Measurements from ENCODE around the gene ARHGAP44. TPM values are rescaled to one million over a fixed set of nuclear protein-coding genes. Genes with fewer than 3 reads are reported as not detected.

Gene ARHGAP44
- total and polyA plus RNA-seq, 2 experiments from 2014 or later = 5.8 to 16.4 TPM

DNA sequence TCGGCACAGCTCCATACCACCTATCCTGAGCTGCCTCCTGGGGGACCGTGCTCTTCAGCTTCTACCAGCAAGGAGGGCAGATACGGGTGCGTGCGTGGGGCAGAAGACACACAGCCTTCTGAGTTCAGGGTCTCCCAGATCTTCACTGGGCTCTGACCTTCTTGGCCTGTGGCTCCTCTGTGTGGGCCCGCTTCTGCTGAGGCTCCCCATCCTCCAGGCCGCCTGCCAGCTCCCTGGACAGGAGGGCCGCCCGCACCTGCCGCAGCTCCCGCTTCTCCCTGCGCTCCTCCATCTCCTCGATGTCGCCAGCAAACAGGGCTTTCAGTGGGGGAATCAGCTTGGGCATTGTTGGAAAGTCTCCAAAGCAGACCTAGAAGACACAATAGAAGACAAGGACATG, 203.4 kb downstream of the ARHGAP44 start:
- Histone ChIP-seq H3K4me3 (no peak overlapping the region), H3K27me3 (ENCODE audit: insufficient read depth) (no peaks in the 10 kb centered on the region), H2AFZ (no peak overlapping the region), H3K27ac (ENCODE audit: low read depth) (no peak overlapping the region), H3K79me2 (replicated peaks; ENCODE audit: insufficient read depth) (no peaks in the 10 kb centered on the region), H3K9me2 (ENCODE audit: insufficient read depth) (no peaks in the 10 kb centered on the region), H3K4me1 (ENCODE audit: insufficient read depth) (peaks cover 2% of the 10 kb centered on the region; the same call in 1 of the 2 replicates), H3K36me3 (ENCODE audit: insufficient read depth) (peaks cover 58% of the 10 kb centered on the region), H4K20me1 (replicated peaks; ENCODE audit: insufficient read depth) (peaks cover 9% of the 10 kb centered on the region), H3F3A (replicated peaks; ENCODE audit: low read depth) (0 out of 2 replicates have a peak, but pooled peaks cover 3% of the 10 kb centered on the region), H3K4me2 (no peak overlapping the region)
- Mint-ChIP-seq H3K4me1 (peaks cover 11% of the 10 kb centered on the region), H3K27me3 (ENCODE audit: insufficient read depth, low read depth, poor library complexity) (peaks cover 6% of the 10 kb centered on the region), H3K36me3 (ENCODE audit: low read depth) (peaks cover 90% of the 10 kb centered on the region), H3K27ac (no peak overlapping the region), H3K9me3 (no peaks in the 10 kb centered on the region; the same call in 2 of the 3 replicates), H3K4me3 (no peak overlapping the region)
- TF ChIP-seq CREB1 (CRISPR knock-in tag; IDR thresholded peaks at IDR 0.05; ENCODE audit: low read depth) (no peak), POLR2AphosphoS5 (IDR thresholded peaks at IDR 0.05; ENCODE audit: low read depth) (no peak), ETS1 (IDR thresholded peaks at IDR 0.05) (no peak), NANOG (IDR thresholded peaks at IDR 0.05; ENCODE audit: borderline replicate concordance) (no peak), JUNB (IDR thresholded peaks at IDR 0.05; ENCODE audit: unreplicated experiment) (no peak), CTCF (conservative IDR thresholded peaks at IDR 0.05; ENCODE audit: low read depth in 2 of 2) (no peak), ZNF114 (CRISPR knock-in tag; IDR thresholded peaks at IDR 0.05) (no peak), ZNF331 (CRISPR knock-in tag; IDR thresholded peaks at IDR 0.05; ENCODE audit: low read depth) (no peak), STAT1 (IDR thresholded peaks at IDR 0.05; ENCODE audit: unreplicated experiment) (no peak), EZH2 (IDR thresholded peaks at IDR 0.05; ENCODE audit: low read depth, unreplicated experiment) (no peak), EZH2phosphoT487 (IDR thresholded peaks at IDR 0.05; ENCODE audit: unreplicated experiment) (no peak)
- TF ChIP-seq, protein P1, sequence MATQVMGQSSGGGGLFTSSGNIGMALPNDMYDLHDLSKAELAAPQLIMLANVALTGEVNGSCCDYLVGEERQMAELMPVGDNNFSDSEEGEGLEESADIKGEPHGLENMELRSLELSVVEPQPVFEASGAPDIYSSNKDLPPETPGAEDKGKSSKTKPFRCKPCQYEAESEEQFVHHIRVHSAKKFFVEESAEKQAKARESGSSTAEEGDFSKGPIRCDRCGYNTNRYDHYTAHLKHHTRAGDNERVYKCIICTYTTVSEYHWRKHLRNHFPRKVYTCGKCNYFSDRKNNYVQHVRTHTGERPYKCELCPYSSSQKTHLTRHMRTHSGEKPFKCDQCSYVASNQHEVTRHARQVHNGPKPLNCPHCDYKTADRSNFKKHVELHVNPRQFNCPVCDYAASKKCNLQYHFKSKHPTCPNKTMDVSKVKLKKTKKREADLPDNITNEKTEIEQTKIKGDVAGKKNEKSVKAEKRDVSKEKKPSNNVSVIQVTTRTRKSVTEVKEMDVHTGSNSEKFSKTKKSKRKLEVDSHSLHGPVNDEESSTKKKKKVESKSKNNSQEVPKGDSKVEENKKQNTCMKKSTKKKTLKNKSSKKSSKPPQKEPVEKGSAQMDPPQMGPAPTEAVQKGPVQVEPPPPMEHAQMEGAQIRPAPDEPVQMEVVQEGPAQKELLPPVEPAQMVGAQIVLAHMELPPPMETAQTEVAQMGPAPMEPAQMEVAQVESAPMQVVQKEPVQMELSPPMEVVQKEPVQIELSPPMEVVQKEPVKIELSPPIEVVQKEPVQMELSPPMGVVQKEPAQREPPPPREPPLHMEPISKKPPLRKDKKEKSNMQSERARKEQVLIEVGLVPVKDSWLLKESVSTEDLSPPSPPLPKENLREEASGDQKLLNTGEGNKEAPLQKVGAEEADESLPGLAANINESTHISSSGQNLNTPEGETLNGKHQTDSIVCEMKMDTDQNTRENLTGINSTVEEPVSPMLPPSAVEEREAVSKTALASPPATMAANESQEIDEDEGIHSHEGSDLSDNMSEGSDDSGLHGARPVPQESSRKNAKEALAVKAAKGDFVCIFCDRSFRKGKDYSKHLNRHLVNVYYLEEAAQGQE (IDR thresholded peaks at IDR 0.05; ENCODE audit: unreplicated experiment) = no peak
- TF ChIP-seq, protein P2, sequence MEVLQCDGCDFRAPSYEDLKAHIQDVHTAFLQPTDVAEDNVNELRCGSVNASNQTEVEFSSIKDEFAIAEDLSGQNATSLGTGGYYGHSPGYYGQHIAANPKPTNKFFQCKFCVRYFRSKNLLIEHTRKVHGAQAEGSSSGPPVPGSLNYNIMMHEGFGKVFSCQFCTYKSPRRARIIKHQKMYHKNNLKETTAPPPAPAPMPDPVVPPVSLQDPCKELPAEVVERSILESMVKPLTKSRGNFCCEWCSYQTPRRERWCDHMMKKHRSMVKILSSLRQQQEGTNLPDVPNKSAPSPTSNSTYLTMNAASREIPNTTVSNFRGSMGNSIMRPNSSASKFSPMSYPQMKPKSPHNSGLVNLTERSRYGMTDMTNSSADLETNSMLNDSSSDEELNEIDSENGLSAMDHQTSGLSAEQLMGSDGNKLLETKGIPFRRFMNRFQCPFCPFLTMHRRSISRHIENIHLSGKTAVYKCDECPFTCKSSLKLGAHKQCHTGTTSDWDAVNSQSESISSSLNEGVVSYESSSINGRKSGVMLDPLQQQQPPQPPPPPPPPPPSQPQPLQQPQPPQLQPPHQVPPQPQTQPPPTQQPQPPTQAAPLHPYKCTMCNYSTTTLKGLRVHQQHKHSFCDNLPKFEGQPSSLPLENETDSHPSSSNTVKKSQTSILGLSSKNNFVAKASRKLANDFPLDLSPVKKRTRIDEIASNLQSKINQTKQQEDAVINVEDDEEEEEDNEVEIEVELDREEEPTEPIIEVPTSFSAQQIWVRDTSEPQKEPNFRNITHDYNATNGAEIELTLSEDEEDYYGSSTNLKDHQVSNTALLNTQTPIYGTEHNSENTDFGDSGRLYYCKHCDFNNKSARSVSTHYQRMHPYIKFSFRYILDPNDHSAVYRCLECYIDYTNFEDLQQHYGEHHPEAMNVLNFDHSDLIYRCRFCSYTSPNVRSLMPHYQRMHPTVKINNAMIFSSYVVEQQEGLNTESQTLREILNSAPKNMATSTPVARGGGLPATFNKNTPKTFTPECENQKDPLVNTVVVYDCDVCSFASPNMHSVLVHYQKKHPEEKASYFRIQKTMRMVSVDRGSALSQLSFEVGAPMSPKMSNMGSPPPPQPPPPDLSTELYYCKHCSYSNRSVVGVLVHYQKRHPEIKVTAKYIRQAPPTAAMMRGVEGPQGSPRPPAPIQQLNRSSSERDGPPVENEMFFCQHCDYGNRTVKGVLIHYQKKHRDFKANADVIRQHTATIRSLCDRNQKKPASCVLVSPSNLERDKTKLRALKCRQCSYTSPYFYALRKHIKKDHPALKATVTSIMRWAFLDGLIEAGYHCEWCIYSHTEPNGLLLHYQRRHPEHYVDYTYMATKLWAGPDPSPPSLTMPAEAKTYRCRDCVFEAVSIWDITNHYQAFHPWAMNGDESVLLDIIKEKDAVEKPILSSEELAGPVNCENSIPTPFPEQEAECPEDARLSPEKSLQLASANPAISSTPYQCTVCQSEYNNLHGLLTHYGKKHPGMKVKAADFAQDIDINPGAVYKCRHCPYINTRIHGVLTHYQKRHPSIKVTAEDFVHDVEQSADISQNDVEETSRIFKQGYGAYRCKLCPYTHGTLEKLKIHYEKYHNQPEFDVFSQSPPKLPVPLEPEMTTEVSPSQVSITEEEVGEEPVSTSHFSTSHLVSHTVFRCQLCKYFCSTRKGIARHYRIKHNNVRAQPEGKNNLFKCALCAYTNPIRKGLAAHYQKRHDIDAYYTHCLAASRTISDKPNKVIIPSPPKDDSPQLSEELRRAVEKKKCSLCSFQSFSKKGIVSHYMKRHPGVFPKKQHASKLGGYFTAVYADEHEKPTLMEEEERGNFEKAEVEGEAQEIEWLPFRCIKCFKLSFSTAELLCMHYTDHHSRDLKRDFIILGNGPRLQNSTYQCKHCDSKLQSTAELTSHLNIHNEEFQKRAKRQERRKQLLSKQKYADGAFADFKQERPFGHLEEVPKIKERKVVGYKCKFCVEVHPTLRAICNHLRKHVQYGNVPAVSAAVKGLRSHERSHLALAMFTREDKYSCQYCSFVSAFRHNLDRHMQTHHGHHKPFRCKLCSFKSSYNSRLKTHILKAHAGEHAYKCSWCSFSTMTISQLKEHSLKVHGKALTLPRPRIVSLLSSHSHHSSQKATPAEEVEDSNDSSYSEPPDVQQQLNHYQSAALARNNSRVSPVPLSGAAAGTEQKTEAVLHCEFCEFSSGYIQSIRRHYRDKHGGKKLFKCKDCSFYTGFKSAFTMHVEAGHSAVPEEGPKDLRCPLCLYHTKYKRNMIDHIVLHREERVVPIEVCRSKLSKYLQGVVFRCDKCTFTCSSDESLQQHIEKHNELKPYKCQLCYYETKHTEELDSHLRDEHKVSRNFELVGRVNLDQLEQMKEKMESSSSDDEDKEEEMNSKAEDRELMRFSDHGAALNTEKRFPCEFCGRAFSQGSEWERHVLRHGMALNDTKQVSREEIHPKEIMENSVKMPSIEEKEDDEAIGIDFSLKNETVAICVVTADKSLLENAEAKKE (CRISPR knock-in tag; IDR thresholded peaks at IDR 0.05) = no peak
- ATAC-seq = no peak
- no peak for DNase-seq (ENCODE audit: low spot score)

All from GM23338 (cell line).